Umbilical cord (tissue), 2 donors: ENCODE data around the gene NECAB2. TPM values are rescaled to one million over a fixed set of nuclear protein-coding genes. Genes with fewer than 3 reads are reported as not detected.
A peak's percentile ranks its signal among the peaks of the same experiment; 100 is the strongest.

Experiments used
- DNase-seq: peaks from one replicate; pipeline ENCODE4 v3.0.0-alpha.2; 2015; ENCODE audit warnings: low spot score
- total RNA-seq: library from RNA; depleted of rRNA; stranded (reverse); fragments of >200 nt; gene quantifications from one replicate; pipeline ENCODE4 v1.2.3, GENCODE V29; 2014; ENCODE audit warnings: low replicate concordance; ENCODE audit not compliant: insufficient read depth

Gene NECAB2
- total RNA-seq, 1 donor from 2014 or later: 6.5 TPM

- DNase-seq: no peak
Measured at GRCh38 chr16:83983491-83983890, 15.4 kb downstream of the NECAB2 start.

DNA sequence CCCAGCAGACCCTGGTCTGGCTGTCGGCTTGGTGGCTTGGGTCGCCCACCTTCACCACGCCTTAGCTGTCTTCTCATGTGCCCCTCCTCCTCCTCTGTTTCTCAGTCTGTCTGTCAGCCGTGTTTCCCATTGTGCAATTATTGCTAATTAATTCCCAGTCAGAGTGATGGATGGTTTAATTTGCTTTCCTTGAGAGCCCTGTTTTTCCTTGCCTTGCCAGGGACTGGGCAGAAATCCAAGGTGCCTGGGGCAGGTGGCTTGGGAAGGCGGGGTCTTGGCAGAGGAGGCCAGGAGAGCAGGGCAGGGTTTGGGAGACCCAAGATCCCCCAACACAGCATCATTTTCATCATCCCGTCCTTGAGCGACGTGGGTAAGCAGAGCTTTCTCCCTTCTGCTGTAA, 21.3 kb downstream of the NECAB2 start:
- no peak for DNase-seq

DNA sequence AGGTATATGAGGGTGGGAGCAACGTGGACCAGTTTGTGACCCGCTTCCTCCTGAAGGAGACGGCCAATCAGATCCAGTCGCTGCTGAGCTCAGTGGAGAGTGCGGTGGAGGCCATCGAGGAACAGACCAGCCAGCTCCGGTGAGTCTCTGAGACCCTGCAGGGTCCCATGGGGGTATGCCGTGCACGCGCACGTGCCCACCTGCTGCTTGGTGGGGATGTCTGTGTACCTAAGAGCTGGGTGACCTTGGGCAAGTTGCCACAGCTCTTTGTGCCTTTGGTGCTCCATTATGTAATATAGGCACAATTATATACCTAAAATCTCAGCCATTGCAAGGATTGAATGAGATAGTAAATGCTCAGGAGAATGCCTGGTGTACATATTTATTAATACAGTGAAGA, 22.4 kb downstream of the NECAB2 start:
- no peak for DNase-seq

GRCh38 chr16:83992624-83993023, 24.6 kb downstream of the NECAB2 start:
- DNase-seq: peak; percentile 30

DNA sequence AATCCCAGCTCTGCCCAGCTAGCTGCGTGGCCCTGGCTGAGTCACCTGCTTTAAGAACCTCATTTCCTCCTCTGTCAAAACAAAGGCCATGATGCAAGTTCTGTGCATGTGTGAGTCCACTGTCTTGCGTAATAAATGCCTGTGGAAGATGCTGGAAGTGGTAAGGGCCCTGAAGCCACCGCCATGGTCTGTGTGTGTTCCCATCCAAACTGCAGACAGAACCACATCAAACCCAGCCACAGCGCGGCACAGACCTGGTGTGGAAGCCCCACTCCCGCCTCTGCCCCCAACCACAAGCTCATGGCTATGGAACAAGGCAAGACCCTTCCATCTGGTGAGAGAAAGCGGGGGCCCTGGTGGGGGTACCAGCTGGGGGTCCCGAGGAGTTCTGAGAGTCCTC, 26.0 kb downstream of the NECAB2 start:
- DNase-seq: peak; percentile 11

DNA sequence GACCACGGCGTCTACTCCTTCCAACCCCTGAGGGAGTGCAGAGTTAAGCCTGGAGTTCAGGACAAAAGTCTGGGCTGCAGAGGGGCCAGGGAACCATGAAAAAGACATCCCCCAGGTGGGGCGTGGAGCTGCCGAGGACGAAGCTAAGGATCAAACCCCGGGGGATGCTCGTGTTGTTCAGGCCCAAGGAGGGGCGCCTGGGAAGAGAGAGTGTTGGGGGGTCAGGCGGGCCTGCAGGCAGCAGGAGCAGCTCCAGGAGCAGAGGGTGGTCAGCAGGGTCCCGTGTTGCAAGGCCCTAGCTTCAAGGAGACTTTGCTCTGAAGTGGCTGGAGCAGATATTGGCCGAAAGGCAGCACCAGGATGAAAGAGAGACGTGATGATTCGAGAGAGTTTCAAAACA, 26.7 kb downstream of the NECAB2 start:
- DNase-seq: no peak

DNA sequence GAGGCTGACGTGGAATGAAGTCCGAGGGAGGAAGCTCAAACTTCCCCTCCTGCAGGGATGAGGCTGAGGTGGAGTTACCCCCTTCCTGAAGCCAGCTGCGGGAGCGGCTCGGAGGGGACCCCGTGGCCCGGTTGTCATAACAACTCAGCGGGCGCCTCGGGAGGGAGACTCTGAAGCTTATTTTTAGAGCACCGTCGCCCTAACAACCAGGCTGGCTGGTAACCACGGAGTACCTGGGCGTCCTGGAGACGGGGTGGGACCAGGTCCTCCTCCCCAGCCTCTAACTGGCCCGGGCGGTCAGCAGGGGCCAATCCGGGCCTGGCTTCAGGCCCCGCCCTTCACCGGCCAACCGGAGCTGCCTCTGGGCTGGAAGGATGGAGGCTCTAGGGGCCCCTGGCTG, 27.7 kb downstream of the NECAB2 start:
- peak; percentile 13 for DNase-seq

DNA sequence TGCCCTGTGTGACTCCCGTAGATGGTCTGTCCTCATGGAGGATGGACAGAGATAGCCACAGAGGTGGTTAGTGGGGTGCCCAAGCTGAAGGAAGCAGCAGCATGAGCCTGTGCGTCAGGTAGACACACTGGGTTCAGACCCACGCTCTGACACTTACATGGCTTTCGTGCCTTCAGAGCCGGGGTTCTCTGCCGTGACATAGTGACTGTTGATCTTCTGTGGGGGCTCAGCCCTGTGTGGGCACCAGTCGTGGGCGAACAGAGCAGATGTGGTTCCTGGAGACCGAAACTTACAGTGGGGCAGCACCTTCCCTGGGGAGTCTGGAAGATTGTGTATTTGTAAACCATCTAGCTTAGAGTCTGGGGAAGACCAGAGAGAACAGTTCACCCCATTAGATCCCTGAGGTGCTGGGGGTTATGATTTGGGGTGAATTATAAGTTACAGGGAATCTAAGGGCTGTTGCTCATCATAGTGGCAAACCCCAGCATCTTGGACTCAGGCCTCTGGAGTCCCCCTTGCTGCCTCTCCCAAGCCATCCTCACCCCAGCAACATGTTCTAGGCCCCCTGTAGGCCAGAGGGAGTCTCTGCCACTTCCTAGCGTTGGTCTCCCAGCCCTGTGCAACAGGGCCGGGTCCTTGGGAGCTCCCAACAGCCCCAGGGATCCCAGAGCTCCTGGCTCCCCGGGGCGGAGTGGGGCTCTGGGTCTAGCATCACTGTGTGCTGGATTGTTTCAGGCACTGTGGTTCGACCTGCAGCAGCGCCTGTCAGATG, 28.6 kb downstream of the NECAB2 start:
- DNase-seq: no peak

DNA sequence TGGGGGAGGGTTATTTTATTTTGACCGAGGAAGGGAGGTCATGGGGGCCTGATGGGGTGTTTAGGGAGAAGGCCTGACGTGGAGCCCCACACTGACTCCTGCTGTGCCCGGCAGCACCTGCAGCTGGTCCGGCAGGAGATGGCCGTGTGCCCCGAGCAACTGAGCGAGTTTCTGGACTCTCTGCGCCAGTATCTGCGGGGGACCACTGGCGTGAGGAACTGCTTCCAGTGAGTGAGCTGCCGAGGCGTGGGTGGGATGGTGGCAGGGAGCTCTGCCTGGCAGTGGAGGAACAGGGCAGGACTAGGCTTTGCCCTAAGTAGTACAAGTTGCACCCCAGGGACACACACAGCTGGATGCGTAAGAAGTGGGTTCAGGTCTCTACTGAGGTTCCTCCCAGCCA, 30.0 kb downstream of the NECAB2 start:
- DNase-seq: no peak

DNA sequence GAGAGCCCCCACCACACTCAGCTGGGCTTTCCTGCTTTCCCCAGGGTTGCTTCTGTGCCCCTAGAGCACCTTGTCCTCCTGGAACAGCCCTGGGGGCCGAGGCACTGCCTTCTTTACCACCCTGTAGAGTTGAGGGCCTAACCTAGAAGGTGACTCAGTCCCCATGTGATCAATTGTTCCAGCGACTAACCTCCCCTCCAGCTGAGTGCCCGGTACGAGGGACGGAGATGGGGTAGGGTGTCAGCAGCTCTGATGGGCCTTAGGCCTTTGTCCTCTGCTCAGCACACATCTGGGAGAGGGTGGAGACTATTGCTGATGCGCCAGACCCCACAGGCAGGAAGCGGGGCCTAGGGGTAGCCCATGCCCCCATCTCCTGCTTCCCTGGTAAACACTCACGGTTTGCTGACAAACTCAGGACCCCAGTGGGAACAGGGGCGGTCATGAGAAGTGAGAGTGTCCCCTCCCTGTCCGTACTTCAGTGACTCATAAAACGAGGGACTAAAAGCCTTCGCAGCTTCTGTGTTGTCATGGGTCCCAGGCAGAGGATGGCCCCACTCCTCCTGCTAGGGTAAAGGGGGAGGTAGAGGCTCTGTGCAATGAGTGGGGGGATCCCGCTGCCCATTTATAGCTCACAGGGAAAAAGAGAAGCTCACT, 33.1 kb downstream of the NECAB2 start:
- DNase-seq: no peak

DNA sequence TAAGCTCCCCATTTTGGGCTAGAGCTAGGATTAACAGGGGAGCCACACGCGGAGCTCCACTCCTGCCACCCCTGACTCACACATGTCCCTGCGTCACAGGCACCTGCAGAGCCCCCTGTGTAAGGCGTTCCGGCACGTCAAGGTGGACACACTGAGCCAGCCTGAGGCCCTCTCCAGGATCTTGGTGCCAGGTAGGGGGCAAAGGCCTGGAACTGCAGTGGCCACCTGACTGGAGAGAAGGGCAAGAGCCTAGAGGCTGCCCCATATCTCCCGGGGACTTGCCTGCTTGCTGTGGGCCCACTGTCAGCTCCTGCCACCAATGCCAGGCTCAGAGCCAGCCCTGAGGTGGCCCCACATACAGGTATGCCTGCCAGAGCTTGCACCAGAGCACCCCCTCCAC, 33.7 kb downstream of the NECAB2 start:
- no peak for DNase-seq

GRCh38 chr16:84003038-84003437, 35.0 kb downstream of the NECAB2 start:
- DNase-seq: no peak

GRCh38 chr16:84004442-84004841, 36.4 kb downstream of the NECAB2 start:
- no peak for DNase-seq

DNA sequence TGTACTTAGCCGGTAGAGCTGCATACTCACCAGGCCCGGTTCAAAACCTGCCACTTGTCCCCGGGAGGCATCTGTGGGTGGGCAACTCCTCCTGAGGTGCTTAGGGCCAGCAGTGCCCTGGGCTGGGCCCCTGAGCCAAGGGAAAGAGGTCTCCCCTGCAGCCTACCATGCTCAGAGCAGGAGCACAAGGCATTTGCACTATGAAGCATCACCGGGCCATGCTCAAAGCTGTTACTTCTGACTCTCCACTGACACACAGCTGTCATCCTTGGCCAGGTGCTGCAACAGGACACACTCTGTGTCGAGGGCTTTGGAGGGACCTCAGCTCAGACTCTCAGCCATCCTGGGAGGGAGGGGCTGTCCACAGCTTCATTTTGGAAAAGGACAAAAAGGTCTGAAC, 37.3 kb downstream of the NECAB2 start:
- DNase-seq: no peak

- no peak for DNase-seq
Measured at GRCh38 chr16:84007520-84007919, 39.5 kb downstream of the NECAB2 start.

DNA sequence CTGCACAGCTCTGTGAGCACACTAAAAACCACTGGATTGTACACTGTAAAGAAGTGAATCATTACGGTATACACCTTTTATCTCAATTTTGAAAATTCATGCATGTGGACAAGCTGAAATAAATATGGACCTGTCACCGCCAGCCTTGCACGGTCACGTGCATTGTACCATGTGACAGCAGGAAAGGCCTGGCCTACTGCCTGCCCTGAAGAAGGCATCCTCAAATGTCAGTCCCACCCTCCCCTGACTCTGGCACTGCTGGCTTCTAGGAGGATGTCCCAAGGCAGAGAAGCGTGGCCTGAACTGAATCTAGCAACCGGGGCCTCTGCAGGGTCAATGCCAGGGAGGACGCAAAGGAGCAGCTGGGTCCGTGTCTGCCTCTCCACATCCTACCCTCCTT, 39.9 kb downstream of the NECAB2 start:
- DNase-seq: no peak

DNA sequence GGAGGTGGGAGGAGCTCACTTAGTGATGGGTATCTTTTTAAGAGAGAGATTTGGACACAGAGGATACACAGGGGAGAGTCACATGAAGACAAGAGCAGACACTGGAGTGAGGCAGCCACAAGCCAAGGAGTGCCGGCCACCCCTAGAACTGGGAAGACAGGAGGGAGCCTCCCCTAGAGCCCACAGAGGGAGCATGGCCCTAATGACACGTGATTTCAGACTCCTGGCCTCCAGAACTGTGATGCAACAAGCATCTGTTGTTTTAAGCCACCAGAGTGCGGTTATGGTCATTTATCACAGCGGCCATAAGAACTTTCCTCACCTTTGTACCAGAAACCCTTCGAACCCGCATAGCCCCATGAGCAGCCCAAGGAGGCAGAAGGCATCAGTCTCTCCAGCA, 41.2 kb downstream of the NECAB2 start:
- no peak for DNase-seq

- no peak for DNase-seq
Measured at GRCh38 chr16:84013787-84014569, 45.9 kb downstream of the NECAB2 start.

DNA sequence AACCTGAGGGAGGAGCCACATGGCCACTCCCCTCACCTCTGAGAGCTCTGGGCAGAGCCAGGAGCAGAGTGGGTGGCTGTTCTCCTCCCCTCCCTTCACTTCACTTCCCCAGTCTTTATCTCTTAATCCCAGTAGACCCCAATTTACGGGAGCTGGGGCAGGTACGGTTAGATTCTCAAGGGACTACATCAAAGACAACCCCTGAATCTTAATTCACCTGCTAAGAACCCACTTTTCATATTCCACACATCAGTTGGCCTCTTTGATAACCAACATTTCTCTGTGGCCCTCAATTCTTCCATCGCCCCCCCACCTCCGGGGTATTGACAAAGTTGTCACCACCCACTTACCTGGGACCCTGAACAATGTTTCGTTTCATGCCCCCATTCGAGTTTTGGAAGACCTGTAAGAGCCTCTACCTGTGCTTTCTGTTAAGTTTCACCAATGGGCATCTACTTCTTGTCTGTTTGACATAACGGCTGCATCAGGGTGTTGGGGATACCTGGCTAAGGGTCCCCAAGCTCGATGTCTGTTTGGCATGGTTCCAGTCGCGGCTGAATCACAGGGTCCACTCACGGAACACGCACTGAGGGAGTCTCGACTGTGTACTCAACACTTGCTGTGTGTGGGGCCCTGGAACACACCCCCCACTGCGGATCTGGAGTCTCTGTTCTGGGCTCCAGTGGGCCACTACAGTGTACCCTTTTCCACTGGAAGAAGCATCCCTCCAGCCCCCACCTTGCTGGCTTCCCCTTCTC, 46.7 kb downstream of the NECAB2 start:
- DNase-seq: no peak

DNA sequence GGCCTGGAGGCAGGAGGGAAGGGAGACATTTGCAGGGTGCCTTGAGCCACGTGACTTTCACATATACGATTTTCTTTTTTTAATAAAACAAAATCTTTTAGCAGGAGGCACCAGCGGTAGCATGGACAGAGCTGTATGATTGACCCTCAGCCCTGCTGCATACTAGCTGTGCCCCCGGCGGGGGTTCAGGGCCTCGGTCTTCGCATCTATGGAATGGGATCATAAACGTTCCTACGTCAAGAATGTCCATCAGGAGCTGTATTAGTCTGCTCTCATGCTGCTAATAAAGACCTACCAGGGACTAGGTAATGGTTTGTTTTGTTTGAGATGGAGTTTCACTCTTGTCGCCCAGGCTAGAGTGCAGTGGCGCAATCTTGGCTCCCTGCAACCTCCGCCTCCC, 47.4 kb downstream of the NECAB2 start:
- DNase-seq: no peak

GRCh38 chr16:84016477-84016876, 48.4 kb downstream of the NECAB2 start:
- no peak for DNase-seq

DNA sequence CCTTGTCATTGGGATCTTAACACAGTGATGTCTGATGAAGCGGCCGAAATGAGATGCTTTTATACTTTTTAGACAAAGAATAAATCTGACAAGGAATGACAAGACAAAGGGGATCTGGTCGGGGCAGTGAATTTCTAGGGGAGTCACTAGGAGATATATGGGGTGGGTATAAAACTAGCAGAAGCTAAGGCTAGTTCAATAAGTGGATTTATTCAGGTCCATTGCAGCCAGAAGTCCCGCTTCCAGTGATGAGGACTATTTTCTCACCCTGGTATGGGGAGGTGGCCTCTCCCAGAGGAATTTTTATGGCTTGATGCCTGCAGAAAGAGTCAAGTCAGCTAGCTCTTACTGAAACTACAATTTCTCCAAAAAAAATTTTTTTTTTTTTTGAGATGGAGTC, 50.7 kb downstream of the NECAB2 start:
- no peak for DNase-seq
